Peyer's patch (tissue), 4 donors: ENCODE data around the gene MYO9B.

Experiments used
- CTCF ChIP-seq, 6 experiments: fragments of 450-650 bp in 4 of 6; fragments of 200-600 bp in 2 of 6; sonication (generic) in 1 of 6; IDR thresholded peaks; one replicate each; pipeline ENCODE4 v1.5.1; 2017 to 2019; ENCODE audit warnings: antibody characterized with exemption in 6 of 6, mild to moderate bottlenecking in 3 of 6, moderate library complexity in 1 of 6
- POLR2A ChIP-seq, 2 donors: fragments of 450-650 bp; IDR thresholded peaks; one replicate each; pipeline ENCODE4 v1.5.1; 2017; ENCODE audit warnings: antibody characterized with exemption in 2 of 2, mild to moderate bottlenecking in 2 of 2, moderate library complexity in 2 of 2

- no peak for TF ChIP-seq POLR2A (IDR thresholded peaks at IDR 0.05)
- TF ChIP-seq CTCF (IDR thresholded peaks at IDR 0.05): no peak
Observed at GRCh38 chr19:17219286-17219685, 143.7 kb downstream of the MYO9B start.
